ENCODE results near the gene RNF182.
A peak's percentile ranks its signal among the peaks of the same experiment; 100 is the strongest.
"Not testable (repeated sequence)": the region's sequence is repeated elsewhere in the genome, so short reads cannot be mapped to it uniquely, and the experiment has no call there.

RNF182 gene

DNA sequence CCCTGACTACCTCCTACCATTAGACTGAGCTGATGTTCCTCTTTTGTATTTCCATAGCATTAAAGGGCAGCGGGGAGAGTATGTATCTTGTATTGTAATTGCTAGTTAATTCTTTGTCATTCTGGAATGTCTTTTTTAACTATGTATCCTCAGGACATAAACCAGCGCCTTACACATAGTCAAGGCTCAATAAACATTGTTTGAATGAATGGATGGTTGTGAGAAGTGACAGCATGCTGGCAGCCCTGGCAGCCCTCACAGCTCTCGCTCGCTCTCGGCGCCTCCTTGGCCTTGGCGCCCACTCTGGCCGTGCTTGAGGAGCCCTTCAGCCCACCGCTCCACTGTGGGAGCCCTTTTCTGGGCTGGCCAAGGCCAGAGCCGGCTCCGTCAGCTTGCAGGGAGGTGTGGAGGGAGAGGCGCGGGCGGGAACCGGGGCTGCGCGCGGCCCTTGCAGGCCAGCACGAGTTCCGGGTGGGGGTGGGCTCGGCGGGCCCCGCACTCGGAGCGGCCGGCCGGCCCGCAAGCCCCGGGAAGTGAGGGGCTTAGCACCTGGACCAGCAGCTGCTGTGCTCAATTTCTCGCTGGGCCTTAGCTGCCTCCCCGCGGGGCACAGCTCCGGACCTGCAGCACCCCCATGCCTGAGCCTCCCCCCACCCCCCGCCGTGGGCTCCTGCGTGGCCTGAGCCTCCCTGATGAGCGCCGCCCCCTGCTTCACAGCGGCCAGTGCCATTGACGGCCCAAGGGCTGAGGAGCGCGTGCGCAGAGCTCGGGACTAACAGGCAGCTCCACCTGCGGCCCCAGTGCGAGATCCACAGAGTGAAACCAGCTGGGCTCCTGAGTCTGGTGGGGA lies 93.1 kb downstream of the RNF182 start:
- H3K27me3 ChIP-seq (ENCODE audit: control insufficient read depth, insufficient read depth, low read length): peaks cover 5% of the 10 kb centered on the region; the same call in 1 of the 2 replicates
- peak overlapping the region; percentile 37 for H3K4me3 ChIP-seq (ENCODE audit: low read depth, low read length)
- no peaks in the 10 kb centered on the region for H3K36me3 ChIP-seq (ENCODE audit: control insufficient read depth, insufficient read depth, low read length)
- H3K9ac ChIP-seq (ENCODE audit: low read length): peak overlapping the region; percentile 5
- H3K27ac ChIP-seq (ENCODE audit: low read depth, low read length): no peak overlapping the region
- peaks cover 29% of the 10 kb centered on the region for H3K4me1 ChIP-seq (ENCODE audit: control insufficient read depth, insufficient read depth, low read length)
- H3K9me3 ChIP-seq (ENCODE audit: control insufficient read depth, insufficient read depth, low read depth, low read length): peaks cover under 1% of the 10 kb centered on the region

DNA sequence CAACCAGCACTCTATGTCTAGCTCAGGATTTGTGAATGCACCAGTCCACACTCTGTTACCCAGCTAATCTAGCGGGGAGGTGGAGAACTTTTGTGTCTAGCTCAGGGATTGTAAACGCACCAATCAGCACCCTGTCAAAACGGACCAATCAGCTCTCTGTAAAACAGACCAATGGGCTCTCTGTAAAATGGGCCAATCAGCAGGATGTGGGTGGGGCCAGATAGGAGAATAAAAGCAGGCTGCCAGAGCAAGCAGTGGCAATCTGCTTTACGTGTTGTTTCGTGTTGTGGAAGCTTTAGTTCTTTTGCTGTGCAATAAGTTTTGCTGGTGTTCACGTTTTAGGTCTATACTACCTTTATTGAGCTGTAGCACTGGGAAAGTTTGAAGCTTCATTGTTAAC lies 93.8 kb downstream of the RNF182 start:
- not testable (repeated sequence) for H3K9me3 ChIP-seq (ENCODE audit: control insufficient read depth, insufficient read depth, low read depth, low read length); H3K4me3 ChIP-seq (ENCODE audit: low read depth, low read length); H3K9ac ChIP-seq (ENCODE audit: low read length); H3K36me3 ChIP-seq (ENCODE audit: control insufficient read depth, insufficient read depth, low read length); H3K27ac ChIP-seq (ENCODE audit: low read depth, low read length); H3K27me3 ChIP-seq (ENCODE audit: control insufficient read depth, insufficient read depth, low read length)
- peaks cover 29% of the 10 kb centered on the region for H3K4me1 ChIP-seq (ENCODE audit: control insufficient read depth, insufficient read depth, low read length)

DNA sequence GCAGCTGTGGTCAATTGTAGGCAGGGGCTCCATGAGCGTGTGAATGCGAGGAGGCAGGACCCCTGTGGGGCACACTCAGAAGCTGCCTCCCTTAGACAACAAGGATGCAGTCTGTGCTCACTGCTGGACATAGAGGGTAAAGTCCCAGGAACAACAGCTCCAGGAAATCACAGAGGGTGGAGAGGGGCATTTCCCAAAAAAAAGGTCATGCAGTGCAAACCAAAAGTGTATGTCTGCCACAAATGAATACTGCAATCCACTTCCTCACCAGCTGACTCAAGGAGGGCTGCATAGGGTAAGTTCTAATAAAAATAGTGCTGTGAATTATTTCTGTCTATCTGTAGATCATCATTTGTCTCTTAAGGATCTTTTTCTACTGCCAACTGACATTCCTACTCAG lies 95.8 kb downstream of the RNF182 start:
- Histone ChIP-seq H3K36me3 (ENCODE audit: control insufficient read depth, insufficient read depth, low read length) (no peaks in the 10 kb centered on the region), H3K27me3 (ENCODE audit: control insufficient read depth, insufficient read depth, low read length) (peaks cover 5% of the 10 kb centered on the region; the same call in 1 of the 2 replicates)

DNA sequence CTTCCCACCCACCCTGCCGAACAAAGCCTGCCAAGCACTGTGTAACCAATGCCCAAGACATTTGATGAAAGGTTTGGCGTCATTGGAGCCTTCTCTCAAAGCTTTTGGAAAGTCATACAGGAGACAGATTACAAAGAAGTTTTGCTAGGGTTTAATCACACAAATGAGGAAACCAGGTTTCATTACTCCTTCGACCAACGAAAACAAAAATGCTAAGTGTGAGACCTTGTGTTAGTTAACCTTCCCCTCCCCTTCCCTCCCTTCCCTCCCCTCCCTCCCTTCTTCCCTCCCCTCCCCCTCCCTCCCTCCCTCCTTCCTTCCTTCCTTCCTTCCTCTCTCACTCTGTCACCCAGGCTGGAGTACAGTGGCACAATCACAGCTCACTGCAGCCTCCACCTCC lies 96.7 kb downstream of the RNF182 start:
- H3K4me1 ChIP-seq (ENCODE audit: control insufficient read depth, insufficient read depth, low read length): peaks cover 37% of the 10 kb centered on the region

More for the DNA sequence above, 95.8 kb downstream of the RNF182 start:
- H3K27ac ChIP-seq (ENCODE audit: low read depth, low read length): no peak overlapping the region
- no peak overlapping the region for H3K9ac ChIP-seq (ENCODE audit: low read length)
- no peak overlapping the region for H3K4me3 ChIP-seq (ENCODE audit: low read depth, low read length)
- H3K4me1 ChIP-seq (ENCODE audit: control insufficient read depth, insufficient read depth, low read length): peaks cover 43% of the 10 kb centered on the region
- H3K9me3 ChIP-seq (ENCODE audit: control insufficient read depth, insufficient read depth, low read depth, low read length): no peaks in the 10 kb centered on the region; the same call in 1 of the 2 replicates

GRCh38 chr6:14022673-14023072 lies 97.9 kb downstream of the RNF182 start:
- H3K36me3 ChIP-seq (ENCODE audit: control insufficient read depth, insufficient read depth, low read length): no peaks in the 10 kb centered on the region
- no peak overlapping the region for H3K27ac ChIP-seq (ENCODE audit: low read depth, low read length)
- H3K27me3 ChIP-seq (ENCODE audit: control insufficient read depth, insufficient read depth, low read length): no peaks in the 10 kb centered on the region
- no peak overlapping the region for H3K4me3 ChIP-seq (ENCODE audit: low read depth, low read length)
- no peak overlapping the region for H3K9ac ChIP-seq (ENCODE audit: low read length)
- peaks cover 24% of the 10 kb centered on the region for H3K4me1 ChIP-seq (ENCODE audit: control insufficient read depth, insufficient read depth, low read length)
- H3K9me3 ChIP-seq (ENCODE audit: control insufficient read depth, insufficient read depth, low read depth, low read length): no peaks in the 10 kb centered on the region; the same call in 1 of the 2 replicates

More for the DNA sequence above, 96.7 kb downstream of the RNF182 start:
- Histone ChIP-seq H3K27ac (ENCODE audit: low read depth, low read length) (no peak overlapping the region), H3K9me3 (ENCODE audit: control insufficient read depth, insufficient read depth, low read depth, low read length) (no peaks in the 10 kb centered on the region; the same call in 1 of the 2 replicates), H3K27me3 (ENCODE audit: control insufficient read depth, insufficient read depth, low read length) (no peaks in the 10 kb centered on the region), H3K9ac (ENCODE audit: low read length) (no peak overlapping the region), H3K4me3 (ENCODE audit: low read depth, low read length) (no peak overlapping the region), H3K36me3 (ENCODE audit: control insufficient read depth, insufficient read depth, low read length) (no peaks in the 10 kb centered on the region)

- Histone ChIP-seq H3K36me3 (ENCODE audit: control insufficient read depth, insufficient read depth, low read length) (no peaks in the 10 kb centered on the region), H3K9me3 (ENCODE audit: control insufficient read depth, insufficient read depth, low read depth, low read length) (no peaks in the 10 kb centered on the region), H3K9ac (ENCODE audit: low read length) (no peak overlapping the region), H3K4me3 (ENCODE audit: low read depth, low read length) (no peak overlapping the region), H3K4me1 (ENCODE audit: control insufficient read depth, insufficient read depth, low read length) (peaks cover 23% of the 10 kb centered on the region), H3K27ac (ENCODE audit: low read depth, low read length) (no peak overlapping the region), H3K27me3 (ENCODE audit: control insufficient read depth, insufficient read depth, low read length) (no peaks in the 10 kb centered on the region)
These were observed 99.1 kb downstream of the RNF182 start for GRCh38 chr6:14023855-14024254.

DNA sequence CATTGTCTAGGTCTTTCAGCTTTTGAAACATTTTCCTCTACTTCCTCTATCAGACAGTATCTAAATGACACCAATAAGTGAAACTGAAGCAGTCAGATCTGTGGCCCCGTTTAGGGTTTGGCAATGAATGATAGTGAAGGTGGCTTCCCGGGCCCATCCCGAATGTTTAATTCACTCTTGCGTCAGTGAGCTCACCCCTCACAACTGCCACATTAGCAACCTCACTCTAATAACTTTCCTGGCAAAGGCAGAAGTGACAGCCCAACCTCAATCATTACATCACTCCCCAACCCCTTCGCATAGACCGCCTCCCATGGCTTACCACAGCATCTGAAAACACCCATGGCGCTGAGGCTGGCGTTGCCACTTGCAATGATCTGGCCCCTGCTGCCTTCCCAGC lies 100.4 kb downstream of the RNF182 start:
- no peaks in the 10 kb centered on the region for H3K9me3 ChIP-seq (ENCODE audit: control insufficient read depth, insufficient read depth, low read depth, low read length)
- H3K36me3 ChIP-seq (ENCODE audit: control insufficient read depth, insufficient read depth, low read length): no peaks in the 10 kb centered on the region
- peaks cover 23% of the 10 kb centered on the region for H3K4me1 ChIP-seq (ENCODE audit: control insufficient read depth, insufficient read depth, low read length)
- H3K27ac ChIP-seq (ENCODE audit: low read depth, low read length): no peak overlapping the region
- H3K4me3 ChIP-seq (ENCODE audit: low read depth, low read length): no peak overlapping the region
- H3K27me3 ChIP-seq (ENCODE audit: control insufficient read depth, insufficient read depth, low read length): no peaks in the 10 kb centered on the region
- H3K9ac ChIP-seq (ENCODE audit: low read length): no peak overlapping the region

DNA sequence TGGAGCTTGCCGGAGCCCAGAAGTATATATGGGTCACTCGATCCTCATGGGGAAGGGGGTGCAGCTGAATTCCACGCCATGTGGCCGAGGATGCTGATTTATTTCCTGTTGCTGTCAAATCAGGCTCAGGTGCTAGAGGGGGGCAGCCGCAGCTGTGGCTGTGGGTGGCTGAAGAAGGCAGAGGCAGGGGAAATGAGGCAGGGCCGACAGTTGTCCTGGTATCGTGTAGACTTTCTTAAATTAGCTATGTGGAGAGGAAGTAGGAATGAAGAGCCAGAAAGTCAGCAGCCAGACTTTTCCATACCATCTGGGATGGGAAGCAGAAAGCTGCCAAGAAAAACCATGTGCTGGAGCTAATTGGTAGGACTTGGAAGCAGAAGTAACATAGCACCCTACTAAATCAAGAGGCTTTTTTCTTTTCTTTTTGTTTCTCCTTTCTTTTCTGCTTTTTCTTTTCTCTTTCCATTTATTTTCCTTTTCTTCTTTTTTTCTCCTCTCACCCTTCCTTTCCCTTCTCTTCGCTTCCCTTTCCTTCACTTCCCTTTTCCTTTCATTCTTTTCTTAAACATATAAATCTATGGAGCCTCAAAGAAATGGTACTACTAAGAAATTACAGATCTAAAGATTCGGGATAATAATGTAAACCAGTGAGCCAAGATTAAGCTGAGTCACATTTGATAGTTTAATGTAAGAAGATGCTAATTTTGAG lies 102.2 kb downstream of the RNF182 start:
- Histone ChIP-seq H3K9me3 (ENCODE audit: control insufficient read depth, insufficient read depth, low read depth, low read length) (no peaks in the 10 kb centered on the region; the same call in 1 of the 2 replicates), H3K4me3 (ENCODE audit: low read depth, low read length) (no peak overlapping the region), H3K27me3 (ENCODE audit: control insufficient read depth, insufficient read depth, low read length) (no peaks in the 10 kb centered on the region), H3K36me3 (ENCODE audit: control insufficient read depth, insufficient read depth, low read length) (no peaks in the 10 kb centered on the region), H3K4me1 (ENCODE audit: control insufficient read depth, insufficient read depth, low read length) (peaks cover 14% of the 10 kb centered on the region), H3K27ac (ENCODE audit: low read depth, low read length) (no peak overlapping the region), H3K9ac (ENCODE audit: low read length) (no peak overlapping the region)

DNA sequence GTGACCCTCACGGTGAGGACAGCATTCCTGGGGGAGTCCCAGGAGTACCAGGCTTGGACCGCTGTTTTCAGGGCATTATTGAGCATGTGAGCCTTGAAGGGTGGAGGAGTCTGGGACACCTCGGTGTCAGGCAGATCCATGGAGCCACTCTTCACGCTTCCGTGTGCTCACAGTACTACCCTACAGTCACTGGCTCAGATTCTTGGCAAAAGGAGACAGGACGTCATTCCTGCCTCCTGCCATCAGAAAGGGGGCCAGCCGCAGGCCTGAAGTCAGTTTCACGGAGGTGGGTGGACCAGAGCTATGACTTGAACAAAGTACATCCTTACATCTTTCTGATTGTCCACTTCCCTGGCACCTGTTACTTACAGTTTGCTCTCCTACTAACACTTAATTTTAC lies 103.9 kb downstream of the RNF182 start:
- Histone ChIP-seq H3K4me3 (ENCODE audit: low read depth, low read length) (no peak overlapping the region), H3K27ac (ENCODE audit: low read depth, low read length) (no peak overlapping the region)

DNA sequence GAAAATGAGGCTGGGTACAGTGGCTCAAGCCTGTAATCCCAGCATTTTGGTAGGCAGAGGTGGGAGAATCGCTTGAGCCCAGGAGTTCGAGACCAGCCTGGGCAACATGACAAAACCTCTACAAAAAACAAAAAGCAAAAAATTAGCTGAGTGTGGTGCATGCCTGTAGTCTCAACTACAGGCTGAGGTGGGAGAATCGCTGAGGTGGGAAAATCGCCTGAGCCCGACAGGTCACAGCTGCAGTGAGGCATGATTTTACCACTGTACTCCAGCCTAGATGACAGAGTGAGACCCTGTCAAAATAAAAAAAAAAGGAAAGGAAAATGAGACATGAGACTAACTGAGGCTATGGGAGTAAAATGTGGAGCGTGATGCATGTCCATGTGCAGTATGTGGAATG lies 104.9 kb downstream of the RNF182 start:
- no peak overlapping the region for H3K27ac ChIP-seq (ENCODE audit: low read depth, low read length)
- peaks cover 5% of the 10 kb centered on the region for H3K4me1 ChIP-seq (ENCODE audit: control insufficient read depth, insufficient read depth, low read length)
- no peak overlapping the region for H3K9ac ChIP-seq (ENCODE audit: low read length)

More for the DNA sequence above, 103.9 kb downstream of the RNF182 start:
- Histone ChIP-seq H3K4me1 (ENCODE audit: control insufficient read depth, insufficient read depth, low read length) (peaks cover 14% of the 10 kb centered on the region), H3K9me3 (ENCODE audit: control insufficient read depth, insufficient read depth, low read depth, low read length) (no peaks in the 10 kb centered on the region; the same call in 1 of the 2 replicates), H3K9ac (ENCODE audit: low read length) (no peak overlapping the region), H3K36me3 (ENCODE audit: control insufficient read depth, insufficient read depth, low read length) (no peaks in the 10 kb centered on the region), H3K27me3 (ENCODE audit: control insufficient read depth, insufficient read depth, low read length) (no peaks in the 10 kb centered on the region)

More for the DNA sequence above, 104.9 kb downstream of the RNF182 start:
- no peaks in the 10 kb centered on the region; the same call in 1 of the 2 replicates for H3K9me3 ChIP-seq (ENCODE audit: control insufficient read depth, insufficient read depth, low read depth, low read length)
- no peaks in the 10 kb centered on the region for H3K36me3 ChIP-seq (ENCODE audit: control insufficient read depth, insufficient read depth, low read length)
- no peak overlapping the region for H3K4me3 ChIP-seq (ENCODE audit: low read depth, low read length)
- H3K27me3 ChIP-seq (ENCODE audit: control insufficient read depth, insufficient read depth, low read length): peaks cover 3% of the 10 kb centered on the region; the same call in 1 of the 2 replicates

Measured in HUES6 (cell line).